Nephron (organoid): ENCODE measurements around the gene ITGA3.

Experiments used
- H3K27ac Mint-ChIP-seq, 3 experiments: 2 replicates each; pipeline ENCODE4 v1.8.0; 2020; ENCODE audit warnings: mixed read lengths in 3 of 3, mild to moderate bottlenecking in 2 of 3, moderate library complexity in 1 of 3
- H3K27me3 Mint-ChIP-seq: 2 replicates; pipeline ENCODE4 v1.8.0; 2021; ENCODE audit warnings: low read depth, mild to moderate bottlenecking, moderate library complexity, mixed read lengths
- H3K36me3 Mint-ChIP-seq: 2 replicates; pipeline ENCODE4 v1.8.0; 2020; ENCODE audit warnings: low read depth, mixed read lengths
- H3K4me1 Mint-ChIP-seq: 2 replicates; pipeline ENCODE4 v1.8.0; 2020; ENCODE audit warnings: mixed read lengths
- H3K4me3 Mint-ChIP-seq, 3 experiments: 2 replicates each; pipeline ENCODE4 v1.8.0; 2020; ENCODE audit warnings: mild to moderate bottlenecking in 3 of 3, mixed read lengths in 3 of 3, moderate library complexity in 2 of 3
- H3K9me3 Mint-ChIP-seq: 2 replicates; pipeline ENCODE4 v1.8.0; 2020; ENCODE audit warnings: mixed read lengths
- CTCF ChIP-seq, 3 experiments: fragments of 200-600 bp; sonication (generic); IDR thresholded peaks; one replicate each; pipeline ENCODE4 v1.5.0; 2021; ENCODE audit warnings: antibody characterized with exemption in 3 of 3; ENCODE audit not compliant: unreplicated experiment in 3 of 3

Gene ITGA3

GRCh38 chr17:50137042-50137441, 81.1 kb downstream of the ITGA3 start:
- Mint-ChIP-seq H3K27me3 (no peaks in the 10 kb centered on the region), H3K4me3 (peak overlapping the region in 1 of 3 experiments; percentile 23), H3K27ac (peak overlapping the region in 1 of 3 experiments; percentile 40), H3K9me3 (no peaks in the 10 kb centered on the region), H3K36me3 (peaks cover 61% of the 10 kb centered on the region), H3K4me1 (peaks cover 4% of the 10 kb centered on the region)
- TF ChIP-seq CTCF (IDR thresholded peaks at IDR 0.05; ENCODE audit: unreplicated experiment in 3 of 3) = no peak

DNA sequence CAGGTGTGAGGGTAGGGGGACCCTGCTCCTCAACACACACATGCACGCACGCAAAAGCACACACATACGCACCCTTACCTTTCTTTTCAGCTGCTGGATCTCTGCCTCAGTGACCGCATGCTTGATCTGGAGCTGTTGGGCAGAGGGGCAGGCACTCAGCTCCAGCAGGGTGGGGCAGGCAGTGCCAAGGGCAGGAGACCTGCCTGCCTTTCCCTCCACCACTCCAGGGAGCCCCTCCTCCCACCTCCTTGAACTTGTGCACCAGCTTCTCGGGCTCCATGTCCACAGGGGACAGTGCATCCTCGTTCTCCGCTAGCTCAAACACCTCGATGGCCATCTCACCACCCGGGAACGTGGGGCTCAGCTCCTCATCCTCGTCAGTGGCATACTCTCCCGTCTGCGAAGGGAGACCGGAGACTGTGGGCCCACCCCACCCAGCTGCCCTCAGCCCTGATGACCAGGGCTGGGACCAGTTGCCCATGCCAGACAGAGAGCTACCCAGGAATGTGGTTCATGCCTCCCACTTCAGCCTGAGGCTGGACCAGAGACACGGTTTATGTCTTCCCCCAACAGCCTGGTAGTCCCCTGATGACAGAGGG, 83.4 kb downstream of the ITGA3 start:
- Mint-ChIP-seq H3K27ac (no peak overlapping the region), H3K9me3 (no peaks in the 10 kb centered on the region), H3K4me1 (no peaks in the 10 kb centered on the region), H3K4me3 (no peak overlapping the region), H3K36me3 (peaks cover 81% of the 10 kb centered on the region), H3K27me3 (no peaks in the 10 kb centered on the region)
- TF ChIP-seq CTCF (IDR thresholded peaks at IDR 0.05; ENCODE audit: unreplicated experiment in 3 of 3) = no peak
